NT2/D1 (cell line): Measurements from ENCODE around the gene MEIOB.
"Not testable (repeated sequence)": the region's sequence is repeated elsewhere in the genome, so short reads cannot be mapped to it uniquely, and the experiment has no call there.

ENCODE experiments used
- DNase-seq: peaks from one replicate; pipeline ENCODE4 v3.0.0-alpha.2; 2011; ENCODE audit warnings: low read depth, low spot score
- H3K27me3 ChIP-seq: 2 replicates; pipeline ENCODE4 v1.6.0; 2011; ENCODE audit warnings: mild to moderate bottlenecking; ENCODE audit not compliant: insufficient read length, insufficient read depth
- H3K36me3 ChIP-seq: 2 replicates; pipeline ENCODE4 v1.6.1; 2011; ENCODE audit warnings: mild to moderate bottlenecking, low read length, mixed read lengths; ENCODE audit not compliant: insufficient read depth, insufficient read length
- H3K4me1 ChIP-seq: 2 replicates; pipeline ENCODE4 v1.5.1; 2011; ENCODE audit not compliant: insufficient read depth, insufficient read length
- H3K4me3 ChIP-seq: 2 replicates; pipeline ENCODE4 v1.5.1; 2011; ENCODE audit warnings: low read depth; ENCODE audit not compliant: insufficient read length
- H3K9ac ChIP-seq: 2 replicates; pipeline ENCODE4 v1.6.0; 2011; ENCODE audit warnings: low read depth; ENCODE audit not compliant: insufficient read length
- H3K9me3 ChIP-seq: 2 replicates; pipeline ENCODE4 v1.5.1; 2011; ENCODE audit warnings: mild to moderate bottlenecking, low read length; ENCODE audit not compliant: insufficient read depth
- SUZ12 ChIP-seq: IDR thresholded peaks from 2 replicates; pipeline ENCODE4 v1.6.1; 2011; ENCODE audit not compliant: insufficient read length, insufficient read depth; ENCODE audit errors: extremely low read depth
- YY1 ChIP-seq: IDR thresholded peaks from 2 replicates; pipeline ENCODE4 v1.6.1; 2011; ENCODE audit not compliant: insufficient read length, insufficient read depth
- ZNF274 ChIP-seq: IDR thresholded peaks from 2 replicates; pipeline ENCODE4 v1.6.1; 2011; ENCODE audit warnings: mild to moderate bottlenecking, low read depth, low read length

MEIOB gene

GRCh38 chr16:1812732-1813163, 59.2 kb downstream of the MEIOB start:
- DNase-seq, result peak; percentile 44
- no peaks in the 10 kb centered on the region for H3K9me3 ChIP-seq
- H3K27me3 ChIP-seq, result no peaks in the 10 kb centered on the region
- TF ChIP-seq ZNF274 (no peak), YY1 (no peak), SUZ12 (no peak)
- no peaks in the 10 kb centered on the region for H3K4me1 ChIP-seq
- H3K36me3 ChIP-seq, result peaks cover 24% of the 10 kb centered on the region
- H3K4me3 ChIP-seq, result no peak overlapping the region
- H3K9ac ChIP-seq, result no peak overlapping the region

- TF ChIP-seq SUZ12 (no peak), ZNF274 (no peak), YY1 (no peak)
- peaks cover 22% of the 10 kb centered on the region for H3K36me3 ChIP-seq
These were observed 61.4 kb downstream of the MEIOB start for GRCh38 chr16:1810536-1810935.

GRCh38 chr16:1810106-1810505, 61.9 kb downstream of the MEIOB start:
- H3K9ac ChIP-seq, result no peak overlapping the region
- H3K4me1 ChIP-seq, result no peaks in the 10 kb centered on the region
- H3K9me3 ChIP-seq, result no peaks in the 10 kb centered on the region
- no peak overlapping the region for H3K4me3 ChIP-seq
- DNase-seq, result no peak
- no peaks in the 10 kb centered on the region for H3K27me3 ChIP-seq
- TF ChIP-seq SUZ12 (no peak), ZNF274 (no peak), YY1 (no peak)
- H3K36me3 ChIP-seq, result peaks cover 24% of the 10 kb centered on the region

More at GRCh38 chr16:1810536-1810935, 61.4 kb downstream of the MEIOB start:
- DNase-seq, result no peak
- Histone ChIP-seq H3K4me3 (no peak overlapping the region), H3K4me1 (no peaks in the 10 kb centered on the region), H3K27me3 (no peaks in the 10 kb centered on the region), H3K9ac (no peak overlapping the region), H3K9me3 (no peaks in the 10 kb centered on the region)

GRCh38 chr16:1809281-1809801, 62.6 kb downstream of the MEIOB start:
- no peaks in the 10 kb centered on the region for H3K4me1 ChIP-seq
- H3K27me3 ChIP-seq, result no peaks in the 10 kb centered on the region
- peak overlapping the region; percentile 18 for H3K9ac ChIP-seq
- TF ChIP-seq YY1 (no peak), ZNF274 (no peak), SUZ12 (no peak)
- no peak overlapping the region for H3K4me3 ChIP-seq
- no peaks in the 10 kb centered on the region for H3K9me3 ChIP-seq
- H3K36me3 ChIP-seq, result peaks cover 31% of the 10 kb centered on the region
- no peak for DNase-seq

GRCh38 chr16:1808691-1809090, 63.3 kb downstream of the MEIOB start:
- no peaks in the 10 kb centered on the region for H3K9me3 ChIP-seq
- no peaks in the 10 kb centered on the region for H3K4me1 ChIP-seq
- H3K36me3 ChIP-seq, result peaks cover 32% of the 10 kb centered on the region
- TF ChIP-seq ZNF274 (no peak), SUZ12 (no peak), YY1 (no peak)
- H3K9ac ChIP-seq, result no peak overlapping the region
- H3K4me3 ChIP-seq, result no peak overlapping the region
- H3K27me3 ChIP-seq, result no peaks in the 10 kb centered on the region
- DNase-seq, result no peak

GRCh38 chr16:1807626-1808025, 64.3 kb downstream of the MEIOB start:
- TF ChIP-seq YY1, result no peak
- TF ChIP-seq SUZ12, result no peak
- TF ChIP-seq ZNF274, result no peak
- no peaks in the 10 kb centered on the region for H3K27me3 ChIP-seq
- no peaks in the 10 kb centered on the region for H3K9me3 ChIP-seq
- peaks cover 32% of the 10 kb centered on the region for H3K36me3 ChIP-seq
- no peak overlapping the region for H3K9ac ChIP-seq
- no peaks in the 10 kb centered on the region for H3K4me1 ChIP-seq
- no peak overlapping the region for H3K4me3 ChIP-seq
- DNase-seq, result no peak

GRCh38 chr16:1800701-1801100, 71.3 kb downstream of the MEIOB start:
- no peak for DNase-seq
- Histone ChIP-seq H3K4me1 (no peaks in the 10 kb centered on the region), H3K36me3 (peaks cover 15% of the 10 kb centered on the region), H3K27me3 (no peaks in the 10 kb centered on the region), H3K9me3 (peaks cover 41% of the 10 kb centered on the region), H3K4me3 (no peak overlapping the region), H3K9ac (no peak overlapping the region)
- no peak for TF ChIP-seq YY1
- no peak for TF ChIP-seq ZNF274
- no peak for TF ChIP-seq SUZ12

- H3K27me3 ChIP-seq, H3K4me3 ChIP-seq, H3K4me1 ChIP-seq, H3K36me3 ChIP-seq, H3K9ac ChIP-seq, DNase-seq: not testable (repeated sequence)
- peaks cover 41% of the 10 kb centered on the region for H3K9me3 ChIP-seq
These were observed 72.7 kb downstream of the MEIOB start for GRCh38 chr16:1799263-1799662.
